Medulla oblongata (tissue), 1 donor: ENCODE measurements around the gene CELSR3.

Experiments
- DNase-seq: peaks from one replicate; pipeline ENCODE4 v3.0.0-alpha.2; 2015; ENCODE audit errors: extremely low spot score

Gene CELSR3

DNA sequence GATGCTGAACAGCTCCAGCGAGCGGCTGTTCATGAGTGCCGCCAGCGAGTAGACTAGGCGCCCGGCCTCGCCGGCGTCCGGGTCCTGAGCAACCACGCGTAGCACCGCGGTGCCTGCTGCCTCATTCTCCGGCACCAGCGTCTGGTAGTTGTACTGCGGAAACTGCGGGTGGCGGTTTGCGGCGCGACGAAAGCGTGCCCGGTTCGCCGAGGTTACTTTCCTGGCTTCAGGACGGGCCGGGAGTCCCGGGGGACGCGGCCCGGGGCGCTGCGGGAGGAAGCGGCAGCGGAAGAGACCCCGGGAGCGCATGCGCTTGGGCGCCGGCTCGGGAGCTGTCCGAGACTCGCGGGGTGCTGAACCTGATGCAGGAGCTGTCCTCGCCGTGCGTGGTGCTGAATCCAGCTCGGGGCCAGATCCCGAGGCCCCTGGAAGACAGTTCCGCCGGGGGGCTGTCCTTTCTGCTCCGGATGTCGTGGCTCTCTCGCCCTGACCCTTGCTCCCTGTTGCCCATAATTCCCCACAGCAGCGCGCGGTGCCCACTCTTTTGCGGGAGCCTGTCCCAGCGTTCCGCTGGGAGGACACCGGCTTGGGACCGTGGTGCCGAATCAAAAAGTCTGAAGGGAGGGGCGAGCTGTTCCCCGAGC, 1.1 kb downstream of the CELSR3 start:
- DNase-seq, result peak; percentile 50

- no peak for DNase-seq
Observed at GRCh38 chr3:48660800-48661400, 1.8 kb downstream of the CELSR3 start.

GRCh38 chr3:48656841-48657281, 5.8 kb downstream of the CELSR3 start:
- no peak for DNase-seq

GRCh38 chr3:48656061-48656840, 6.4 kb downstream of the CELSR3 start:
- peak; percentile 51 for DNase-seq

GRCh38 chr3:48655606-48656005, 7.1 kb downstream of the CELSR3 start:
- DNase-seq, result no peak

GRCh38 chr3:48655063-48655462, 7.6 kb downstream of the CELSR3 start:
- DNase-seq, result no peak

GRCh38 chr3:48652923-48653715, 9.6 kb downstream of the CELSR3 start:
- no peak for DNase-seq

DNA sequence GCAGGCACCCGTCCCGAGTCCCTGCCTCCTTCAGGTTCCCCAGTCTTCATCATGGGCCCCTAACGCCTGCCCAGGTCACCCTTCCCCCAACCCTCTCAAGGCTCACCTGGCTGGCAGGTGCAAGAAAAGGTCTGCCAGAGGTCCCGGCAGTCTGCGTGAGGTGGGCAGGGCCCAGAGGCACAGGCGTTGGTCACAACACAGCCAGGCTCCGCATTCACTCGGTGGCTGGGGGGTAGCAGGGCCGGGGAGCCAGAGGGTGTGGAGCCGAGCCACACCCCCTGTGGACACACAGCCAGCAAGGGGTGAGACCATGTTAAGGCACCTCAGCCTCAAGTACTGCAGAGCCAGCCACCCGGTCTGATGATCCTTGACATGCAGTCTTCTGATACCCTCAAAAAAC, 10.9 kb downstream of the CELSR3 start:
- DNase-seq, result no peak

DNA sequence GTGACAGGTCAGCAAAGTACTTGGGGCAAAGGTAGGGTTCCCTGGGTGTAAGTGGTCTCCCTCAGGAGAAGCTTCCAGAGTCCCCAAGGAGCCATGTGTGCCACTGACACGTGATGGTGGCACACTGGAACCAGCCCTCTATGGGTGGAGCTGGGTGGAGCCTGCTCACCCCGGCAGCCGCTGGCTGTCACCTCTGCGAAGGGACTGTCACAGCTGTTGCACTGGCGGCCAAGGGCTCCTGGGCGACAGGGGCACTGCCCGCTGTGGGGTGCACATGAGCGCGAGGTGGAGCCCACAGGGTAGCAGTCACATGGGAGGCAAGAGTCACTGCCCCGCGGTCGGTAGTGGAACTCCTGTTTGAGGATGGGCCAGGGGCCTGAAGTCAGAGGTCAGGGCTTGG, 12.0 kb downstream of the CELSR3 start:
- DNase-seq, result no peak

GRCh38 chr3:48648188-48648850, 14.4 kb downstream of the CELSR3 start:
- DNase-seq, result no peak

- no peak for DNase-seq
Observed at GRCh38 chr3:48647714-48648113, 15.0 kb downstream of the CELSR3 start.

DNA sequence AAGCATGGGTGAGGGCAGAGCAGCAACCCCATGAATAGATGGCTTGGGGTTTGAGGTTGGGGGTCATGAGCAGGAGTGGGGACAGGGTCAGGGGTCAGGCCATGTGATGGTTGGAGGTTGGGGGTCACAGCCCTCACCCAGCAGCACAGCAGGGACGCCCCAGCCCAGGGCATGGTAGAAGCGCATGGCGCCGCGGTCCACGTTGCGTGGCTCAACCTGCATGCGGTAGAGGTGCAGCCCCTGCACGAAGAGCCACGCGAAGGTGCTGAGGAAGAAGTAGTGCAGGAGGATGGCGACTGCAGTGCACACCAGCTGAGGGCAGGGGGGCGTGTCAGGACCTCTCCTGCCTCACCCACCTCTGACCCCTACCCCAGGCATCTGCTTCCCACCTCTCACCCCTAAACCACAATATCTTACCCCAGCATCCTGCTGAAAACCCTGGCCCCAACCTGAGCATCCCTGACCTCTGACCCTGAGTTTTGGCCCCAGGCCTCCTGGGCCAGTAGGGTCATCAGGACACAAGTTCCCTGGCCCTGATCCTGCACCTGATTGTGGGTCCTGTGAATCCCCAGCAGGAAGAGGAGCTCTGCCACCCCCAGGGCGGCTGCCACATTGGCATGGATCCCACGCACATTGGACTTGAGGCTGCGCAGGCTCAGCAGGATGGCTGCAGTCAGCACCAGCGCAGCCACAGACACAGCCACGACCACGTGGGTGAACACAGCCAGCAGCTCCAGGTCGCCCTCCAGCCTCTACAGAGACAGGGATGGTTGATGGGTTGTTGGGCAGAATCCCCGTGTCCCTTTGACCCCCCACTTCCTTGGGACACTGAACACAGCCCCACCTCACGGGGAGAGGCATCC, 17.6 kb downstream of the CELSR3 start:
- no peak for DNase-seq

- no peak for DNase-seq
Observed at GRCh38 chr3:48642605-48643004, 20.1 kb downstream of the CELSR3 start.

DNA sequence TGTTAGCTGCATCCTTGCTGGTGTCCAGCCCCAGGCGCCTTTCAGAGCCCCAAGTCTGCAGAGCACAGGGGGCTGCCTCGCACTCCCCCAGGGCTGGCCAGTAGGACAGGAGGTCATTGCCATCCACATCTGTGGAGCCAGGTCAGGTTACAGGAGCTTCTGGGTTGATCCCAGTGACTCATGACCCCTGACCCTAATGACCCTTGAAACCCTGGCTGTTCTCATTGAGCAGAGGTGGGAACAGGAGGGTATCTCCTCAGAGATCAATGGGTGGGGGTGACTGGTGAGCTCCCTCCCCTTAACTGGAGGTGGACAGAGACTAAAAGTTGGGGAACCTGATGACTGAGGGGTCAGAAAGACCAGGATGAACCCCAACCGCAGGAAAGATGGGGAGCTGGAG, 21.3 kb downstream of the CELSR3 start:
- no peak for DNase-seq

GRCh38 chr3:48639944-48640606, 22.6 kb downstream of the CELSR3 start:
- no peak for DNase-seq

GRCh38 chr3:48637305-48637704, 25.4 kb downstream of the CELSR3 start:
- no peak for DNase-seq

DNA sequence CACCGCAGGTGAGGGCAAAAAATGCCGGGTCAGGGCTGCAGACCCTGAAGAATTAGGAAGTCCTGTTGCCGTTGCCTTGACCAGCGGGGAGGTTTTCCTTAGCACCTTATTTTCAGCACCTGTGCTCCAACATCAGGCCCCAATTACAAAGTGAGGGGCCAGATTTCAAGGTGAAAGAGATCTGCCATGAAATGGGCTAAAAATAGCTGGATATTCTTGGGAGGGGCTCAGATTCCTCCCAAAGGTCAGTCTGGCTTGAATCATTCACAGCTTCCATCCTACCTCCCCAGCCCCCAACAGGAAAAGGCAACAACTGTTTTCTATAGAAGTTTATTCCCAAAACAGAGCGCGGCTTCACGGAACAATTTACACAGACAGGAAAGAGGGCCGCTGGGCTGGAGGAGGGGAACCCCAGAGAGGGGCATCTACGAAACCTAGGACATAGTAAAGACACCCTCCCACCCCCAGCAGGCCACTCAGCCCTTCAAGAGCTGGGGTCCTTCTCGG, 26.5 kb downstream of the CELSR3 start:
- no peak for DNase-seq

DNA sequence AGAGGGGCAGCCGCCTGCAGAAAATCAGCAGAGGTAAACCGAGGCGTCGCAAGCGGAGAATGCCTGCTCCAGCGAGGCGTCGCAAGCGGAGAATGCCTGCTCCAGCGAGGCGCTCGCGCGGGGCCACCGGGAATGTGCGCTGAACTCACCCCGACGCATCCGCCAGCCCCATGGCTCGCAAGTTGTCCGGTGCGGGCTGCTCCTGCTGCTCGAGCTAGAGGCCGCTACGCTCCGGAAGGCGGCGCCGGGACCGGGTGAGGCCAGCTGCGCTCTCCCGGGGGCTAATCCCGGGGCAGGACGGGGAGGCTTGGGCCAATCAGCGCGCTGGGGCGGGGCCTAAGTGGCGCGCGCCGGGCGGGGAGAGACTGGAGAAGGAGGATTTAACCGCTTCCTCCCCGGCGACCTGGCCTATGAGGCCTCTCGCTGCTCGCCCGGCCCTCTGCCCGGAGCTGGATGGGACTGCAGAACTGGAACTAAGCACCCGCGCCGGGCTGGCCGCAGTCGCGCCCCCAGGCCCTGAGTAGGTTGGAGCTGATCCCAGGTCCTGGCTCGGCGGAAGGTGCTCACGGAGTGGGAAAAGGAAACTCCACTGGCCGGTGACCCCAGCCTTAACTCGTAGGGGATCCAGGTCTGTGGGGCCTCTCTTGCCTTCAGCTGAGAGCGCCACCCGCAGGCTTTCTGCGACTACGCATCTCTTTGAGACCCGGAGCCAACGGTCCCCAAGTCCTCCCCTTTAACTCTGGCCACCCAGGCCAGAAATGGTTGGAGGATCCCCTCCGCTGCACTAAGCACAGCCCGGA, 27.3 kb downstream of the CELSR3 start, which contains the start of gene SLC26A6:
Gene SLC26A6 (minus strand): TSS at position 240 of the 800 bp plus-strand sequence. CDS start 68 bp downstream, at position 172.
- peak; percentile 98 for DNase-seq
